ENCODE data around the gene DOK6.
"Not testable (repeated sequence)": the region's sequence is repeated elsewhere in the genome, so short reads cannot be mapped to it uniquely, and the experiment has no call there.

The DOK6 gene

GRCh38 chr18:69866212-69866611 lies 465.5 kb downstream of the DOK6 start:
- DNase-seq (ENCODE audit: low read depth in 2 of 2): no peak

GRCh38 chr18:69870736-69871135 lies 470.0 kb downstream of the DOK6 start:
- DNase-seq (ENCODE audit: low read depth in 2 of 2): no peak

GRCh38 chr18:69871363-69871762 lies 470.7 kb downstream of the DOK6 start:
- DNase-seq (ENCODE audit: low read depth in 2 of 2): no peak

- no peak for DNase-seq (ENCODE audit: low read depth in 2 of 2)
Measured at GRCh38 chr18:69872661-69873060, 472.0 kb downstream of the DOK6 start.

- DNase-seq (ENCODE audit: low read depth in 2 of 2): no peak
Measured at GRCh38 chr18:69874058-69874457, 473.4 kb downstream of the DOK6 start.

- no peak for DNase-seq (ENCODE audit: low read depth in 2 of 2)
Measured at GRCh38 chr18:69876490-69876889, 475.8 kb downstream of the DOK6 start.

GRCh38 chr18:69878213-69878933 lies 477.7 kb downstream of the DOK6 start:
- DNase-seq (ENCODE audit: low read depth in 2 of 2): no peak

GRCh38 chr18:69879051-69879450 lies 478.4 kb downstream of the DOK6 start:
- DNase-seq (ENCODE audit: low read depth in 2 of 2): not testable (repeated sequence)

- no peak for DNase-seq (ENCODE audit: low read depth in 2 of 2)
Measured at GRCh38 chr18:69880083-69880482, 479.4 kb downstream of the DOK6 start.

- DNase-seq (ENCODE audit: low read depth in 2 of 2): no peak
Measured at GRCh38 chr18:69882965-69883668, 482.4 kb downstream of the DOK6 start.

- DNase-seq (ENCODE audit: low read depth in 2 of 2): no peak
Measured at GRCh38 chr18:69883781-69884180, 483.1 kb downstream of the DOK6 start.

GRCh38 chr18:69885355-69885754 lies 484.7 kb downstream of the DOK6 start:
- no peak for DNase-seq (ENCODE audit: low read depth in 2 of 2)

- DNase-seq (ENCODE audit: low read depth in 2 of 2): no peak
Measured at GRCh38 chr18:69885841-69886531, 485.3 kb downstream of the DOK6 start.

GRCh38 chr18:69887256-69887655 lies 486.6 kb downstream of the DOK6 start:
- DNase-seq (ENCODE audit: low read depth in 2 of 2): no peak

GRCh38 chr18:69889009-69889408 lies 488.3 kb downstream of the DOK6 start:
- no peak for DNase-seq (ENCODE audit: low read depth in 2 of 2)

GRCh38 chr18:69890558-69890957 lies 489.9 kb downstream of the DOK6 start:
- DNase-seq (ENCODE audit: low read depth in 2 of 2): no peak

GRCh38 chr18:69894467-69894866 lies 493.8 kb downstream of the DOK6 start:
- DNase-seq (ENCODE audit: low read depth in 2 of 2): no peak

- no peak for DNase-seq (ENCODE audit: low read depth in 2 of 2)
Measured at GRCh38 chr18:69895066-69896047, 494.7 kb downstream of the DOK6 start.

- DNase-seq (ENCODE audit: low read depth in 2 of 2): no peak
Measured at GRCh38 chr18:69897397-69898108, 496.9 kb downstream of the DOK6 start.

- DNase-seq (ENCODE audit: low read depth in 2 of 2): no peak
Measured at GRCh38 chr18:69898241-69898861, 497.7 kb downstream of the DOK6 start.

Data from fibroblast of skin of left biceps (primary cell).